HG03060 (cell line): ENCODE data around the gene WFDC6.
"Not testable (repeated sequence)": the region's sequence is repeated elsewhere in the genome, so short reads cannot be mapped to it uniquely, and the experiment has no call there.

Source experiments
- ATAC-seq: cut with Tn5 transposase; IDR thresholded peaks from one replicate; pipeline ENCODE4 v1.9.1; 2021; ENCODE audit warnings: low read depth, moderate number of reproducible peaks; ENCODE audit not compliant: unreplicated experiment

WFDC6 gene

GRCh38 chr20:45539382-45539781, at the start of gene WFDC6:
Gene WFDC6 (minus strand): TSS chr20:45539482. CDS start chr20:45539407, 75 bp downstream.
- ATAC-seq: no peak

GRCh38 chr20:45588800-45589199, 49.5 kb upstream of the WFDC6 start:
- ATAC-seq: no peak

GRCh38 chr20:45585986-45586385, 46.7 kb upstream of the WFDC6 start:
- not testable (repeated sequence) for ATAC-seq

GRCh38 chr20:45584294-45584693, 45.0 kb upstream of the WFDC6 start:
- ATAC-seq: not testable (repeated sequence)

GRCh38 chr20:45583502-45583901, 44.2 kb upstream of the WFDC6 start:
- no peak for ATAC-seq

- ATAC-seq: no peak
These were observed 42.4 kb upstream of the WFDC6 start for GRCh38 chr20:45581702-45582101.

GRCh38 chr20:45579184-45579583, 39.9 kb upstream of the WFDC6 start, which contains the start of gene WFDC8:
Gene WFDC8 (minus strand): TSS chr20:45579284. CDS start chr20:45579247, 37 bp downstream.
- no peak for ATAC-seq

- no peak for ATAC-seq
These were observed 38.9 kb upstream of the WFDC6 start for GRCh38 chr20:45578231-45578630.

- no peak for ATAC-seq
These were observed 37.7 kb upstream of the WFDC6 start for GRCh38 chr20:45576995-45577394.

- ATAC-seq: no peak
These were observed 36.6 kb upstream of the WFDC6 start for GRCh38 chr20:45575931-45576330.

- not testable (repeated sequence) for ATAC-seq
These were observed 30.4 kb upstream of the WFDC6 start for GRCh38 chr20:45569650-45570049.

GRCh38 chr20:45564760-45565276, 25.5 kb upstream of the WFDC6 start:
- ATAC-seq: no peak

- no peak for ATAC-seq
These were observed 15.9 kb upstream of the WFDC6 start for GRCh38 chr20:45555198-45555597.

- ATAC-seq: no peak
These were observed 13.2 kb upstream of the WFDC6 start for GRCh38 chr20:45552456-45552855.

- ATAC-seq: no peak
These were observed 11.5 kb upstream of the WFDC6 start for GRCh38 chr20:45550765-45551164.

- no peak for ATAC-seq
These were observed 9.1 kb upstream of the WFDC6 start for GRCh38 chr20:45548410-45548809.

GRCh38 chr20:45547206-45547770, 8.0 kb upstream of the WFDC6 start, which contains the start of gene EPPIN:
Gene EPPIN (minus strand): TSS chr20:45547401. CDS start chr20:45547357, 44 bp downstream.
- no peak for ATAC-seq

GRCh38 chr20:45545754-45546453, 6.6 kb upstream of the WFDC6 start:
- no peak for ATAC-seq

- ATAC-seq: no peak
These were observed 6.1 kb upstream of the WFDC6 start for GRCh38 chr20:45545351-45545750.

- no peak for ATAC-seq
These were observed 978 bp downstream of the WFDC6 start for GRCh38 chr20:45538209-45538799.

- no peak for ATAC-seq
These were observed 12.0 kb downstream of the WFDC6 start for GRCh38 chr20:45527294-45527693.
